H9 (cell line): ENCODE data around the gene PTPRJ. TPM values are rescaled to one million over a fixed set of nuclear protein-coding genes. Genes with fewer than 3 reads are reported as not detected.
A peak's percentile ranks its signal among the peaks of the same experiment; 100 is the strongest.

Experiments used
- DNase-seq: peaks from one replicate; pipeline ENCODE4 v3.0.0-alpha.2; 2017
- H2AFZ ChIP-seq: one replicate; pipeline ENCODE4 v1.6.1; 2013; ENCODE audit warnings: mild to moderate bottlenecking, low read length, control low read depth, moderate library complexity
- H2AK5ac ChIP-seq: 2 replicates; pipeline ENCODE4 v1.6.1; 2013; ENCODE audit warnings: low read length, control low read depth, mixed read lengths; ENCODE audit not compliant: insufficient read length
- H2BK120ac ChIP-seq: one replicate; pipeline ENCODE4 v1.6.1; 2013; ENCODE audit warnings: low read depth, mild to moderate bottlenecking, low read length, control low read depth, inconsistent platforms; ENCODE audit not compliant: poor library complexity, severe bottlenecking
- H2BK12ac ChIP-seq: 2 replicates; pipeline ENCODE4 v1.6.1; 2013; ENCODE audit warnings: low read length, control low read depth, mixed read lengths, low read depth; ENCODE audit not compliant: insufficient read length
- H2BK15ac ChIP-seq: 2 replicates; pipeline ENCODE4 v1.6.1; 2013; ENCODE audit warnings: low read depth, low read length, control low read depth
- H2BK20ac ChIP-seq: one replicate; pipeline ENCODE4 v1.6.1; 2013; ENCODE audit warnings: low read depth, mild to moderate bottlenecking, low read length, control low read depth, inconsistent platforms; ENCODE audit not compliant: poor library complexity, severe bottlenecking
- H2BK5ac ChIP-seq: 2 replicates; pipeline ENCODE4 v1.6.1; 2013; ENCODE audit warnings: low read length, control low read depth, mixed read lengths; ENCODE audit not compliant: insufficient read length
- H3K14ac ChIP-seq: 2 replicates; pipeline ENCODE4 v1.6.1; 2013; ENCODE audit warnings: low read length, control low read depth; ENCODE audit not compliant: insufficient read depth
- H3K18ac ChIP-seq: 2 replicates; pipeline ENCODE4 v1.6.1; 2013; ENCODE audit warnings: low read depth, mild to moderate bottlenecking, mixed read lengths, low read length, control low read depth; ENCODE audit not compliant: insufficient read length
- H3K23ac ChIP-seq: 2 replicates; pipeline ENCODE4 v1.6.1; 2013; ENCODE audit warnings: low read length, control low read depth, mixed read lengths, low read depth; ENCODE audit not compliant: insufficient read length
- H3K23me2 ChIP-seq: 2 replicates; pipeline ENCODE4 v1.6.1; 2013; ENCODE audit warnings: low read depth, mild to moderate bottlenecking, mixed read lengths, low read length, control low read depth; ENCODE audit not compliant: insufficient read length, poor library complexity, severe bottlenecking
- H3K27ac ChIP-seq: 2 replicates; pipeline ENCODE4 v1.5.1; 2013; ENCODE audit warnings: low read length, control low read depth, mixed read lengths, low read depth; ENCODE audit not compliant: insufficient read length
- H3K27me3 ChIP-seq: 2 replicates; pipeline ENCODE4 v1.6.1; 2013; ENCODE audit warnings: low read length, control low read depth, inconsistent platforms; ENCODE audit not compliant: insufficient read depth
- H3K4ac ChIP-seq: 2 replicates; pipeline ENCODE4 v1.6.1; 2013; ENCODE audit warnings: low read depth, mild to moderate bottlenecking, control low read depth, inconsistent platforms, low read length, moderate library complexity
- H3K4me1 ChIP-seq: 2 replicates; pipeline ENCODE4 v1.6.1; 2013; ENCODE audit warnings: low read length, control low read depth, inconsistent platforms; ENCODE audit not compliant: insufficient read depth
- H3K4me2 ChIP-seq: 2 replicates; pipeline ENCODE4 v1.6.1; 2013; ENCODE audit warnings: low read length, control low read depth, mixed read lengths; ENCODE audit not compliant: insufficient read length, insufficient read depth
- H3K56ac ChIP-seq: 2 replicates; pipeline ENCODE4 v1.6.1; 2013; ENCODE audit warnings: low read depth, mild to moderate bottlenecking, mixed read lengths, low read length, control low read depth; ENCODE audit not compliant: insufficient read length
- H3K79me1 ChIP-seq: 2 replicates; pipeline ENCODE4 v1.6.1; 2013; ENCODE audit warnings: low read depth, mild to moderate bottlenecking, moderate library complexity, low read length, control low read depth, inconsistent platforms; ENCODE audit not compliant: insufficient read depth, poor library complexity, severe bottlenecking
- H3K79me2 ChIP-seq: 2 replicates; pipeline ENCODE4 v1.6.1; 2013; ENCODE audit warnings: low read length, control low read depth, inconsistent platforms; ENCODE audit not compliant: insufficient read depth
- H3K9ac ChIP-seq: 2 replicates; pipeline ENCODE4 v1.6.1; 2013; ENCODE audit warnings: low read length, control low read depth, mixed read lengths; ENCODE audit not compliant: insufficient read length; ENCODE audit errors: extremely low read depth
- H3K9me3 ChIP-seq: one replicate; pipeline ENCODE4 v1.6.1; 2013; ENCODE audit warnings: low read depth, low read length, inconsistent platforms; ENCODE audit not compliant: control insufficient read depth
- H3T11ph ChIP-seq: one replicate; pipeline ENCODE4 v1.6.1; 2013; ENCODE audit warnings: mild to moderate bottlenecking, low read length, control low read depth, inconsistent platforms
- H4K20me1 ChIP-seq: one replicate; pipeline ENCODE4 v1.6.1; 2013; ENCODE audit not compliant: control insufficient read depth, insufficient read length, insufficient read depth
- H4K5ac ChIP-seq: 2 replicates; pipeline ENCODE4 v1.6.1; 2013; ENCODE audit warnings: low read depth, mild to moderate bottlenecking, mixed read lengths, low read length, control low read depth; ENCODE audit not compliant: insufficient read length
- H4K8ac ChIP-seq: replicated peaks from 2 replicates; pipeline ENCODE4 v1.6.1; 2013; ENCODE audit warnings: low read length, control low read depth, mixed read lengths, low read depth; ENCODE audit not compliant: insufficient read length
- H4K91ac ChIP-seq: 2 replicates; pipeline ENCODE4 v1.6.1; 2013; ENCODE audit warnings: low read depth, mild to moderate bottlenecking, moderate library complexity, mixed read lengths, low read length, control low read depth; ENCODE audit not compliant: insufficient read length
- H3K27ac Mint-ChIP-seq, 3 experiments: 2 replicates in 2 of 3; 3 replicates in 1 of 3; pipeline ENCODE4 v1.8.0; 2020 to 2021; ENCODE audit warnings: mixed read lengths in 3 of 3, mild to moderate bottlenecking in 1 of 3, moderate library complexity in 1 of 3
- H3K27me3 Mint-ChIP-seq: 2 replicates; pipeline ENCODE4 v1.8.0; 2021; ENCODE audit warnings: low read depth, mild to moderate bottlenecking, moderate library complexity, mixed read lengths
- H3K36me3 Mint-ChIP-seq, 3 experiments: 2 replicates in 2 of 3; 3 replicates in 1 of 3; pipeline ENCODE4 v1.8.0; 2020 to 2021; ENCODE audit warnings: low read depth in 3 of 3, mixed read lengths in 3 of 3; ENCODE audit not compliant: insufficient read depth in 1 of 3
- H3K4me1 Mint-ChIP-seq, 2 experiments: 2 replicates each; pipeline ENCODE4 v1.8.0; 2020; ENCODE audit warnings: mixed read lengths in 2 of 2
- H3K4me3 Mint-ChIP-seq, 2 experiments: 2 replicates in 1 of 2; 3 replicates in 1 of 2; pipeline ENCODE4 v1.8.0; 2020 to 2021; ENCODE audit warnings: mild to moderate bottlenecking in 2 of 2, mixed read lengths in 2 of 2, moderate library complexity in 1 of 2
- H3K9me3 Mint-ChIP-seq, 2 experiments: 2 replicates in 1 of 2; 3 replicates in 1 of 2; pipeline ENCODE4 v1.8.0; 2020; ENCODE audit warnings: mild to moderate bottlenecking in 2 of 2, mixed read lengths in 2 of 2, moderate library complexity in 1 of 2
- CTCF ChIP-seq: fragments of 200-600 bp; sonication (generic); conservative IDR thresholded peaks from 3 replicates; pipeline ENCODE4 v1.8.0; 2021; ENCODE audit warnings: antibody characterized with exemption, mild to moderate bottlenecking
- WGBS: extraction: QIAGEN DNeasy Blood & Tissue Kit; methylation state at CpG from one replicate; pipeline ENCODE4 v1.1.7; 2013; ENCODE audit warnings: missing lambda C conversion rate, low lambda C conversion rate, mixed read lengths; ENCODE audit not compliant: insufficient read length; ENCODE audit errors: extremely low coverage; 5-methylcytosine and 5-hydroxymethylcytosine counted together
- total RNA-seq: library from RNA; stranded (reverse); gene quantifications from 2 replicates; pipeline ENCODE4 v1.2.1, GENCODE V29; 2021

PTPRJ gene
- total RNA-seq, 1 experiment from 2014 or later = 10.6 TPM

DNA sequence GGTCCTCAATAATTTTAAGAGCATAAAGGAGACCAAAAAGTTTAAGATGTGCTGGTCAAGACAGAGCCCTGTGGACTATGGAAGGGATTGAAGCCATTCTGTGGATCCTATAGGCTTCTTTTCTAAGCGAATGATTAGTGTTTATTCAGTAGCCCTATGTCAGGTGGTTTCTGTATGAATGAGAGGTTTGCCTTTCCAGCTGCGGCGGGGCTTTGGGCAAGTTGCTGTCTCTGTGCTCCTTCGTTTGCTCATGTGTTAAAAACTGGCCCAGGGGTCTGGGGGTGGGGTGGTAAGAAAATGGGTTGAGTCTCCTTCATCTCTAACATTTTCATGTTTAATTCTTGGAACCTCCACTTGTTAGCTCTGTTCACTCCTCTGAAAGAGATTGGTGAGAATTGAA, 105.3 kb downstream of the PTPRJ start:
- Mint-ChIP-seq H3K27me3 (no peaks in the 10 kb centered on the region), H3K4me1 (peaks cover 21 to 24% of the 10 kb centered on the region in 2 experiments), H3K36me3 (no peaks in the 10 kb centered on the region; a peak in 1 of 7 replicates), H3K9me3 (no peaks in the 10 kb centered on the region; a peak in 1 of 5 replicates), H3K4me3 (no peak overlapping the region), H3K27ac (peak overlapping the region in 1 of 3 experiments; percentile 65; a peak in 2 of 7 replicates)
- Histone ChIP-seq H3K79me2 (no peaks in the 10 kb centered on the region), H2BK120ac (no peak overlapping the region), H3K23ac (no peak overlapping the region), H4K20me1 (no peaks in the 10 kb centered on the region), H3K79me1 (no peaks in the 10 kb centered on the region), H3K27ac (no peak overlapping the region), H3K4ac (no peak overlapping the region), H3K4me1 (peaks cover 8% of the 10 kb centered on the region; the same call in 1 of the 2 replicates), H2AK5ac (no peak overlapping the region), H3K14ac (no peak overlapping the region), H2BK15ac (no peak overlapping the region), H3K27me3 (no peaks in the 10 kb centered on the region), H4K8ac (no peak overlapping the region), H3T11ph (no peak overlapping the region), H4K91ac (no peak overlapping the region), H3K18ac (no peak overlapping the region), H4K5ac (no peak overlapping the region), H2BK12ac (no peak overlapping the region), H3K23me2 (no peaks in the 10 kb centered on the region), H2AFZ (no peak overlapping the region), H3K4me2 (no peak overlapping the region), H3K9ac (no peak overlapping the region), H2BK20ac (no peak overlapping the region), H3K56ac (no peak overlapping the region), H3K9me3 (no peaks in the 10 kb centered on the region), H2BK5ac (no peak overlapping the region)
- WGBS = no CpG with 5 or more reads among the region's 4 CpGs
- no peak for DNase-seq
- no peak for TF ChIP-seq CTCF
